CD8-positive, alpha-beta memory T cell (primary cell): Measurements from ENCODE around the gene KIF9. TPM values are rescaled to one million over a fixed set of nuclear protein-coding genes. Genes with fewer than 3 reads are reported as not detected.
"Not testable (repeated sequence)": the region's sequence is repeated elsewhere in the genome, so short reads cannot be mapped to it uniquely, and the experiment has no call there.

Experiments used
- CTCF ChIA-PET: fragments of 350-600 bp; sonication (Branson Sonifier 250); formaldehyde crosslinking; loops from one replicate; lab custom pipeline; 2021; ENCODE audit warnings: antibody characterized with exemption; lab: Charles Lee
- POLR2A ChIA-PET: fragments of 350-600 bp; sonication (Branson Sonifier 250); formaldehyde crosslinking; loops from one replicate; lab custom pipeline; 2021; ENCODE audit warnings: antibody characterized with exemption; lab: Charles Lee
- DNase-seq, 5 donors: peaks; one replicate each; pipeline versions ENCODE4 v3.0.0 to v3.0.0-alpha.2; 2020 to 2022; ENCODE audit warnings: mixed read lengths in 1 of 5
- H3K27ac ChIP-seq: one replicate; pipeline ENCODE4 v1.7.0; 2013; ENCODE audit warnings: low read depth, mild to moderate bottlenecking, low read length, moderate library complexity
- H3K27me3 ChIP-seq: 2 replicates; pipeline ENCODE4 v1.7.0; 2013; ENCODE audit warnings: low read length, mild to moderate bottlenecking; ENCODE audit not compliant: insufficient read depth, poor library complexity, severe bottlenecking
- H3K36me3 ChIP-seq: 2 replicates; pipeline ENCODE4 v1.7.0; 2013; ENCODE audit warnings: mild to moderate bottlenecking, low read length, moderate library complexity; ENCODE audit not compliant: insufficient read depth
- H3K4me1 ChIP-seq: 2 replicates; pipeline ENCODE4 v1.7.0; 2013; ENCODE audit warnings: mild to moderate bottlenecking, low read length, moderate library complexity; ENCODE audit not compliant: insufficient read depth
- H3K4me3 ChIP-seq: 2 replicates; pipeline ENCODE4 v1.7.0; 2013; ENCODE audit warnings: mild to moderate bottlenecking, low read length
- H3K9me3 ChIP-seq: 2 replicates; pipeline ENCODE4 v1.7.0; 2013; ENCODE audit warnings: mild to moderate bottlenecking, low read length
- H3K27ac Mint-ChIP-seq, 8 donors: one replicate each; pipeline ENCODE4 v1.8.0; 2020 to 2021; ENCODE audit warnings: mixed read lengths in 8 of 8, mild to moderate bottlenecking in 6 of 8, inconsistent platforms in 3 of 8, moderate library complexity in 3 of 8
- H3K27me3 Mint-ChIP-seq, 2 donors: one replicate each; pipeline ENCODE4 v1.8.0; 2020 to 2021; ENCODE audit warnings: mixed read lengths in 2 of 2, mild to moderate bottlenecking in 1 of 2, moderate library complexity in 1 of 2
- H3K36me3 Mint-ChIP-seq, 3 donors: one replicate each; pipeline ENCODE4 v1.8.0; 2020 to 2021; ENCODE audit warnings: mixed read lengths in 3 of 3, inconsistent platforms in 1 of 3, mild to moderate bottlenecking in 1 of 3
- H3K4me1 Mint-ChIP-seq, 3 donors: one replicate each; pipeline ENCODE4 v1.8.0; 2020 to 2021; ENCODE audit warnings: mixed read lengths in 3 of 3, inconsistent platforms in 1 of 3, mild to moderate bottlenecking in 1 of 3
- H3K4me3 Mint-ChIP-seq, 7 donors: one replicate each; pipeline ENCODE4 v1.8.0; 2020 to 2021; ENCODE audit warnings: mixed read lengths in 7 of 7, mild to moderate bottlenecking in 6 of 7, moderate library complexity in 4 of 7, inconsistent platforms in 2 of 7
- H3K9me3 Mint-ChIP-seq, 5 donors: one replicate each; pipeline ENCODE4 v1.8.0; 2020 to 2022; ENCODE audit warnings: mixed read lengths in 5 of 5, mild to moderate bottlenecking in 3 of 5, moderate library complexity in 2 of 5, inconsistent platforms in 1 of 5
- polyA plus RNA-seq: library from polyadenylated mRNA; unstranded; fragments of 300-500 nt; fragmentation: Illumina TruSeq; gene quantifications from one replicate; pipeline ENCODE4 v1.2.3, GENCODE V29; 2021
- total RNA-seq, 2 experiments: library from RNA; stranded (reverse); gene quantifications; one replicate each; pipeline ENCODE4 v1.2.3, GENCODE V29; 2021

The KIF9 gene
- total and polyA plus RNA-seq, 3 experiments from 2014 or later: 5.8 to 7.6 (median 7.2) TPM

DNA sequence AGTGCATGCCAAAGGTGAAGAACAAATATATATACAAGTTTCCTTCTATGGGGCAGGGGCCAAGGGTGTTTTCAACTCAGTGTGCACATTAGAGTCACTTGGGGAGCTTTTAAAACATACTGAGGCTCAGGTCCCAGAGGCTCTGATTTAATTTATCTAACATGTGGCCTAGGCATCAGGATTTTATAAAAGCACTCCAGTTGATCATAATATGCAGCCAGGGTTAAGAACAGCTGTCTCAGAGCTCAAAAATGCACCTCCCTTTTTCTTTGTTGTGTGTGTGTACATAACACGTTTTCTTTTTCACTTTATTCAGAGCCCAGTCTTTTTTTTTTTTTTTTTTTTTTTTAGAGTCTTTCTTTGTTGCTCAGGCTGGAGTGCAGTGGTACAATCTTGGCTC, 60.8 kb downstream of the KIF9 start:
- H3K4me1 Mint-ChIP-seq: no peaks in the 10 kb centered on the region
- H3K4me3 Mint-ChIP-seq: no peak overlapping the region
- H3K4me3 ChIP-seq: no peak overlapping the region
- ChIA-PET CTCF (no interaction called here), POLR2A (interaction anchor here (0.6 kb wide), 1 partner anchor 956 kb away, joined by 3 read pairs; no protein-coding TSS in a partner anchor)
- H3K27me3 Mint-ChIP-seq: no peaks in the 10 kb centered on the region
- H3K27me3 ChIP-seq: no peaks in the 10 kb centered on the region
- H3K27ac Mint-ChIP-seq: no peak overlapping the region
- no peaks in the 10 kb centered on the region for H3K36me3 Mint-ChIP-seq
- no peaks in the 10 kb centered on the region for H3K9me3 ChIP-seq
- H3K4me1 ChIP-seq: no peaks in the 10 kb centered on the region
- no peaks in the 10 kb centered on the region for H3K9me3 Mint-ChIP-seq
- no peaks in the 10 kb centered on the region for H3K36me3 ChIP-seq
- DNase-seq: no peak
- H3K27ac ChIP-seq: no peak overlapping the region

DNA sequence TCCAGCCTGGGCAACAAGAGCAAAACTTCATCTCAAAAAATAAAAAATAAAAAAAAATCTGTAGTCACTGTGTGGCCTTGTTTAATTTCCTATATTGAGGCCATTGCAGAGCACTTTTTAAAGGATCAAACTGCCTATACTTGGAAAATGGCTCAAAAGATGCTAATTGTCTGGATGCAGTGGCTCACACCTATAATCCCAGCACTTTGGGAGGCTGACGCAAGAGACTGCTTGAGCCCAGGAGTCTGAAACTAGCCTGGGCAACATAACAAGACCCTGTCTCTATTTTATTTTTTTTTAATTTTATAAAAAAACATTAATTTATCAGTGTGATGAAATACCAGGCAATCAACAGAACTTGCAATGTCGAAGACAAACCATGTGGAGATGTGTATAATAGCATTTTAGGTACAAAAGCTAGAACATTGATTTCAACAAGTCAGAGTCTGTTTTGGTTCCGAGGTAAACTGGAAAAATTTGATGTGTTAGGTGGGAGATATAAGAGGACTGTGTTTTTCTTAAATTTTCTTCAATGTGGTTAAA, 71.7 kb downstream of the KIF9 start:
- ChIA-PET POLR2A (no interaction called here), CTCF (no interaction called here)
- H3K9me3 ChIP-seq: no peaks in the 10 kb centered on the region
- Mint-ChIP-seq H3K9me3 (no peaks in the 10 kb centered on the region), H3K27ac (no peak overlapping the region), H3K36me3 (no peaks in the 10 kb centered on the region), H3K4me1 (no peaks in the 10 kb centered on the region), H3K27me3 (no peaks in the 10 kb centered on the region), H3K4me3 (no peak overlapping the region)
- no peak for DNase-seq
- H3K36me3 ChIP-seq: no peaks in the 10 kb centered on the region
- no peaks in the 10 kb centered on the region for H3K27me3 ChIP-seq
- no peak overlapping the region for H3K4me3 ChIP-seq
- no peak overlapping the region for H3K27ac ChIP-seq
- H3K4me1 ChIP-seq: no peaks in the 10 kb centered on the region

DNA sequence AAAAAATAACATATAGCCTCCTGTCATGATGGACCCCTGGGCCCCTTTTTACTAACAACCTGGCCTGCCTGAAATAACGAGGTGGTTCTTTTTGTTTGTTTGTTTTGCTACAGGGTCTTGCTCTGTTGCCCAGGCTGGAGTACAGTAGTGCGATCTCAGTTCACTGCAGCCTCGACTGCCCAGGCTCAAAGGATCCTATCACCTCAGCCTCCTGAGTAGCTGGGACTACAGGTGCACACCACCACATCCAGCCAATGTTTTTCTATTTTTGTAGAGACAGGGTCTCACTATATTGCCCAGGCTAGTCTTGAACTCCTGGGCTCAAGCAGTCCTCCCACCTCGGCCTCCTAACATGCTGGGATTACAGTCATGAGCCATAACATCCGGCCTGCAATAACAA, 76.6 kb downstream of the KIF9 start:
- H3K4me1 ChIP-seq, H3K4me1 Mint-ChIP-seq, H3K36me3 ChIP-seq, H3K9me3 ChIP-seq, H3K27ac ChIP-seq, H3K27me3 Mint-ChIP-seq, H3K4me3 ChIP-seq, H3K36me3 Mint-ChIP-seq, DNase-seq, POLR2A ChIA-PET, H3K27me3 ChIP-seq, H3K9me3 Mint-ChIP-seq, H3K4me3 Mint-ChIP-seq, CTCF ChIA-PET, H3K27ac Mint-ChIP-seq: not testable (repeated sequence)

- Mint-ChIP-seq H3K27me3 (no peaks in the 10 kb centered on the region), H3K4me1 (no peaks in the 10 kb centered on the region), H3K4me3 (no peak overlapping the region), H3K27ac (no peak overlapping the region), H3K36me3 (no peaks in the 10 kb centered on the region), H3K9me3 (no peaks in the 10 kb centered on the region)
- Histone ChIP-seq H3K9me3 (no peaks in the 10 kb centered on the region), H3K27me3 (no peaks in the 10 kb centered on the region), H3K4me1 (no peaks in the 10 kb centered on the region), H3K4me3 (no peak overlapping the region), H3K27ac (no peak overlapping the region), H3K36me3 (no peaks in the 10 kb centered on the region)
- DNase-seq: no peak
- ChIA-PET POLR2A (no interaction called here), CTCF (no interaction called here)
These were observed 77.7 kb downstream of the KIF9 start for GRCh38 chr3:47204875-47205274.

- no peak for DNase-seq
- Mint-ChIP-seq H3K4me3 (no peak overlapping the region), H3K27ac (no peak overlapping the region), H3K36me3 (no peaks in the 10 kb centered on the region), H3K4me1 (no peaks in the 10 kb centered on the region), H3K9me3 (no peaks in the 10 kb centered on the region), H3K27me3 (no peaks in the 10 kb centered on the region)
- Histone ChIP-seq H3K36me3 (no peaks in the 10 kb centered on the region), H3K27ac (no peak overlapping the region), H3K9me3 (no peaks in the 10 kb centered on the region), H3K4me3 (no peak overlapping the region), H3K4me1 (no peaks in the 10 kb centered on the region), H3K27me3 (no peaks in the 10 kb centered on the region)
- POLR2A ChIA-PET: no interaction called here
- CTCF ChIA-PET: interaction anchor here (1.6 kb wide), 1 partner anchor 47 kb away, joined by 3 read pairs; no protein-coding TSS in a partner anchor
These were observed 80.1 kb downstream of the KIF9 start for GRCh38 chr3:47202542-47202941.

GRCh38 chr3:47197287-47197686, 85.3 kb downstream of the KIF9 start:
- no peaks in the 10 kb centered on the region for H3K36me3 ChIP-seq
- ChIA-PET CTCF (no interaction called here), POLR2A (no interaction called here)
- no peak for DNase-seq
- H3K27me3 ChIP-seq: no peaks in the 10 kb centered on the region
- H3K27ac ChIP-seq: no peak overlapping the region
- H3K27me3 Mint-ChIP-seq: no peaks in the 10 kb centered on the region
- H3K4me3 ChIP-seq: no peak overlapping the region
- H3K4me1 ChIP-seq: no peaks in the 10 kb centered on the region
- no peak overlapping the region for H3K4me3 Mint-ChIP-seq
- H3K27ac Mint-ChIP-seq: peak overlapping the region in 1 of 8 donors; percentile 81
- H3K4me1 Mint-ChIP-seq: no peaks in the 10 kb centered on the region
- H3K9me3 Mint-ChIP-seq: peaks cover 0 to 3% (median 0%) of the 10 kb centered on the region in 5 donors
- H3K36me3 Mint-ChIP-seq: peaks cover 2 to 12% (median 4%) of the 10 kb centered on the region in 3 donors
- no peaks in the 10 kb centered on the region for H3K9me3 ChIP-seq

- Histone ChIP-seq H3K27me3 (no peaks in the 10 kb centered on the region), H3K4me3 (no peak overlapping the region), H3K9me3 (no peaks in the 10 kb centered on the region), H3K36me3 (no peaks in the 10 kb centered on the region), H3K4me1 (no peaks in the 10 kb centered on the region), H3K27ac (no peak overlapping the region)
- peaks cover 0 to 3% (median 0%) of the 10 kb centered on the region in 5 donors for H3K9me3 Mint-ChIP-seq
- no peaks in the 10 kb centered on the region for H3K4me1 Mint-ChIP-seq
- CTCF ChIA-PET: no interaction called here
- H3K27me3 Mint-ChIP-seq: no peaks in the 10 kb centered on the region
- H3K4me3 Mint-ChIP-seq: no peak overlapping the region
- no peak for DNase-seq
- POLR2A ChIA-PET: no interaction called here
- H3K36me3 Mint-ChIP-seq: peaks cover 2 to 12% (median 4%) of the 10 kb centered on the region in 3 donors
- no peak overlapping the region for H3K27ac Mint-ChIP-seq
These were observed 87.6 kb downstream of the KIF9 start for GRCh38 chr3:47194994-47195393.

DNA sequence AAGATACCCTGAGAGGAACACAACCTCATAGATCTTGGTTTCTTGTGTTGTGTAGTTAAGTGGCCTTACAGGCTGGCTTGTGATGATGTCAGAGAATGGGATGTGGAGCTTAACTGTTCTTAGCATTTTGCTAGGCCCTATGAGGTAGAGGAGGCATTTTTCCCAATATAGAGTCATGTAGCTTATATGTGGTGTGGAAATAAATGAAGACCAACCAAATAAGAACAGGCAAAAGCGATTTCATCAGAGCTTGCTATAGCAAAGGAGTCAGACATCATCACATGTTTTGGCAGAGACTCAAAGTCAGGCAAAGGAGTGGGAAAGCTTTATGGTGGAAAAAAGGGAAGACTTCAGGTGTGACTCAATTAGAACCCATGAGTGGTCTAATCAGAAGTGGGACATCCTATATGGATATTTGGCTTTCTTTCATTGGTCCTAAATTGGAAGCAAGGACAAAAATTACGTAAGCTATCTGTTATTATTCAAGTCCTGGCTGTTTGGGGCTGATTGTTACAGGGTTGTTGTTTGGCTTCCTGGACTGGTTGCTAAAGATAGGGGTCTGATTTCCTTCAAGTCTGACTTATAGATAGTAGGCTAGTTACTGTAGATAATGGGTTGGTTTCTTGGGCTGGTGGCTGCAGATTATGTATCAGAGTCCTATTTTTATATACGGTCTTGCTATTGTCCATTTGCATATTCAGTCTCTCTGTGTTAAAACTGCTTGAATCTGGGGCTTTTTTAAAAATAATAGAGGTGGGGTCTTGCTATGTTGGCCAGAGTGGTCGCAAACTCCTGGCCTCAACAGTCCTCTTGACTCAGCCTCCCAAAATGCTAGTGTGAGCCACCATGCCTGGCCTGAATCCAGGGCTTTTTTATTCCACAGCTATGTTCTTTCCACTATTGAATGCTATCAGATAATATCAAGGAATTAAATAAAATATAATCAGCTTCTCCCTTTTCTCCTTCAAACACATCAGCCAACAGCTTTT, 88.4 kb downstream of the KIF9 start:
- Histone ChIP-seq H3K36me3 (no peaks in the 10 kb centered on the region), H3K4me3 (no peak overlapping the region), H3K27ac (no peak overlapping the region), H3K4me1 (no peaks in the 10 kb centered on the region), H3K27me3 (no peaks in the 10 kb centered on the region), H3K9me3 (no peaks in the 10 kb centered on the region)
- Mint-ChIP-seq H3K27me3 (no peaks in the 10 kb centered on the region), H3K27ac (no peak overlapping the region), H3K4me3 (no peak overlapping the region), H3K9me3 (peaks cover 0 to 3% (median 0%) of the 10 kb centered on the region in 5 donors), H3K36me3 (peaks cover 2 to 12% (median 4%) of the 10 kb centered on the region in 3 donors), H3K4me1 (no peaks in the 10 kb centered on the region)
- POLR2A ChIA-PET: interaction anchor here (0.6 kb wide), 2 partner anchors 82 to 137 kb away, joined by 3 read pairs; no protein-coding TSS in a partner anchor
- CTCF ChIA-PET: no interaction called here
- no peak for DNase-seq
